HG02588 (cell line): ENCODE results near the gene DENND4C.
"Not testable (repeated sequence)": the region's sequence is repeated elsewhere in the genome, so short reads cannot be mapped to it uniquely, and the experiment has no call there.

Source experiments
- ATAC-seq: cut with Tn5 transposase; IDR thresholded peaks from one replicate; pipeline ENCODE4 v1.9.1; 2021; ENCODE audit warnings: mild to moderate bottlenecking, moderate library complexity; ENCODE audit not compliant: unreplicated experiment

The DENND4C gene

GRCh38 chr9:19223724-19224123 lies 6.8 kb upstream of the DENND4C start:
- no peak for ATAC-seq

- no peak for ATAC-seq
These were observed 5.9 kb upstream of the DENND4C start for GRCh38 chr9:19224563-19224962.

- peak; percentile 55 for ATAC-seq
These were observed 718 bp upstream of the DENND4C start for GRCh38 chr9:19229595-19230354.

- no peak for ATAC-seq
These were observed 822 bp downstream of the DENND4C start for GRCh38 chr9:19231126-19231903.

GRCh38 chr9:19231904-19232822 lies 1.7 kb downstream of the DENND4C start:
- ATAC-seq = no peak

GRCh38 chr9:19232823-19233194 lies 2.3 kb downstream of the DENND4C start:
- ATAC-seq = no peak

- no peak for ATAC-seq
These were observed 2.9 kb downstream of the DENND4C start for GRCh38 chr9:19233344-19233743.

- ATAC-seq = no peak
These were observed 9.5 kb downstream of the DENND4C start for GRCh38 chr9:19239955-19240354.

GRCh38 chr9:19241728-19242127 lies 11.2 kb downstream of the DENND4C start:
- no peak for ATAC-seq

- ATAC-seq = no peak
These were observed 13.0 kb downstream of the DENND4C start for GRCh38 chr9:19243366-19244033.

GRCh38 chr9:19246891-19247290 lies 16.4 kb downstream of the DENND4C start:
- ATAC-seq = no peak

- ATAC-seq = no peak
These were observed 16.9 kb downstream of the DENND4C start for GRCh38 chr9:19247420-19247819.

- ATAC-seq = not testable (repeated sequence)
These were observed 19.9 kb downstream of the DENND4C start for GRCh38 chr9:19250346-19250745.

- ATAC-seq = not testable (repeated sequence)
These were observed 20.7 kb downstream of the DENND4C start for GRCh38 chr9:19251203-19251602.

- not testable (repeated sequence) for ATAC-seq
These were observed 21.1 kb downstream of the DENND4C start for GRCh38 chr9:19251622-19252021.

- no peak for ATAC-seq
These were observed 21.8 kb downstream of the DENND4C start for GRCh38 chr9:19252174-19252884.

GRCh38 chr9:19252885-19253219 lies 22.4 kb downstream of the DENND4C start:
- ATAC-seq = no peak

GRCh38 chr9:19255112-19255511 lies 24.6 kb downstream of the DENND4C start:
- no peak for ATAC-seq

- ATAC-seq = no peak
These were observed 25.3 kb downstream of the DENND4C start for GRCh38 chr9:19255821-19256220.

GRCh38 chr9:19259665-19260255 lies 29.3 kb downstream of the DENND4C start:
- not testable (repeated sequence) for ATAC-seq
